Glomerular visceral epithelial cell (primary cell): ENCODE results near the gene FPR3.
"Not testable (repeated sequence)": the region's sequence is repeated elsewhere in the genome, so short reads cannot be mapped to it uniquely, and the experiment has no call there.

Experiments used
- DNase-seq: peaks from one replicate; pipeline ENCODE4 v3.0.0-alpha.2; 2016; ENCODE audit errors: extremely low spot score

The FPR3 gene

DNA sequence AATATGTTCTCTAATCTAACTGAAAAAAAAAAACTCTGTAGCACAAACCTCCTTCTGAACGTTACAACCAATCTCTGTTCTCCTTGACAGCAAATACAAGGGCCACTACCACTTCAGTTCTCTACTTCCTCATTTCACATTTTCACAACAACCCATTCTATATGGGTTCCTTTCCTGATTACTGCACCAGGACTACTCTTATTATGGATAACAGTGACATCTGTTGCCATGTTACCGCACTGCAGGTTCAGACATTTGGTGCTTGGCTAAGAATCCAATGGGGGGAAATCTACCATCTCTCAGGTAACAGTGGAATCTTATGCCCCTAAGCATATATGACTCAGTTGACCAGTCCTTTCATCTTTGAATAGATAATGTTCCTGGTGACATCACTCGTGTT lies 11.6 kb upstream of the FPR3 start:
- DNase-seq: peak; percentile 54

DNA sequence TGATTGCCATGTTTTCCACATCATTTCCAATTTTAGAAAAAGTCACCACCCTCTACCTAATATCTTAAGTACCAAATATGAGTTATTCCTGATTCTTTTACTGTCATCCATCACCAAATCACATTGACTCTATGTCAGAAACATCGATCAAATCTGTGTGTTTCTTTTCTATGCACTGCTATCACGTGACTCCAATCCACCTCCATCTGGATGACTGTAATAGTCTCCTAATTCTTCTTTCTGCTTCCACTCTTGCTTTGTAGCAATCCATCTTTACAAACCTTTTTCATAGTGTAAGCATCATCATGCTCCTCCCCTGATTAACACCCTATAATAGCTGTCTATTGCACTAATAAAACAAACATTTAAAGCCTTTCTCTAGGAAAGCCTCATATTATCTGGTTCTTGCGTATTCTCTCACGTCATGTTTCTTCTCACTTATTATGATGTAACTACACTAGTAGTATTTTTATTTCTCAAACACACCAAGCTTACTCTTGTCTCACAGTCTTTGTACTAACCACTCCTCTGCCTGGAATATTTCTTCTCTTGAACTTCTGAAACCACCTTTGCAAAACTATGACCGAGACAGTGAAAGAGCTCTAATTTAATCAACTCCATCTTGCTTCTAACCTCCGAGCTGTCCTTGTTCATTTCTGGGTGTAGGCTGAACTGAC lies 10.7 kb upstream of the FPR3 start:
- DNase-seq: no peak

DNA sequence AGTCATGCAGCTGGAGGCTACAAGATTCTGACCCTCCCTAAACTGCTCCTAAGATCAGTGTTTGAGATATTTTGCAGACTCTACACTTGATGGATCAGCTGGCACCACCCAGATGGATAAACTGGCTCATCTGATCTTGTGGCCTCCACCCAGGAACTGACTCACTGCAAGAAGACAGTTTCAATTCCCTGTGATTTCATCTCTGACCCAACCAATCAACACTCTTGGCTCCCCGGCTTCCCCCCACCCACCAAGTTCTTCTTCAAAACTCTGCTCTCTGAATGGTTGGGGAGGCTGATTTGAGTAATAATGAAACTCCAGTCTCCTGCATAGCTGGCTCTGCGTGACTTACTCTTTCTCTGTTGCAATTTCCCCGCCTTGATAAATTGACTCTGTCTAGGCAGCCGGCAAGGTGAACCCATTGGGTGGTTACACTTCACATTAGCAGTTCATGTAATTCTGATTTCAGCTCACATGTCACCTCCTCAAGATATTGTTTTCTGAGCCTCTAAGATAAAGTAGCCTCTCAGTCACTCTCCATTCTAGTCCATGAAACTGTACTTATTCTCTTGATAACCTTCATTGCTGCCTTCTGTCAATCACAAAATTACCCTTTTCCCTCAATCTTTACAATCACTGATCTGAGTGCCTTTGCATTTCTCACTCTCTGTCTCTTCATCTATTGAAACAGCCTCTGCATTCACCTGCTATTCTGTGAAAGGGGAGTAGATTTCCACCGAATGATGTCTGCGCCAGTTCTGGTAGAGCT lies 9.9 kb upstream of the FPR3 start:
- DNase-seq: peak; percentile 47

DNA sequence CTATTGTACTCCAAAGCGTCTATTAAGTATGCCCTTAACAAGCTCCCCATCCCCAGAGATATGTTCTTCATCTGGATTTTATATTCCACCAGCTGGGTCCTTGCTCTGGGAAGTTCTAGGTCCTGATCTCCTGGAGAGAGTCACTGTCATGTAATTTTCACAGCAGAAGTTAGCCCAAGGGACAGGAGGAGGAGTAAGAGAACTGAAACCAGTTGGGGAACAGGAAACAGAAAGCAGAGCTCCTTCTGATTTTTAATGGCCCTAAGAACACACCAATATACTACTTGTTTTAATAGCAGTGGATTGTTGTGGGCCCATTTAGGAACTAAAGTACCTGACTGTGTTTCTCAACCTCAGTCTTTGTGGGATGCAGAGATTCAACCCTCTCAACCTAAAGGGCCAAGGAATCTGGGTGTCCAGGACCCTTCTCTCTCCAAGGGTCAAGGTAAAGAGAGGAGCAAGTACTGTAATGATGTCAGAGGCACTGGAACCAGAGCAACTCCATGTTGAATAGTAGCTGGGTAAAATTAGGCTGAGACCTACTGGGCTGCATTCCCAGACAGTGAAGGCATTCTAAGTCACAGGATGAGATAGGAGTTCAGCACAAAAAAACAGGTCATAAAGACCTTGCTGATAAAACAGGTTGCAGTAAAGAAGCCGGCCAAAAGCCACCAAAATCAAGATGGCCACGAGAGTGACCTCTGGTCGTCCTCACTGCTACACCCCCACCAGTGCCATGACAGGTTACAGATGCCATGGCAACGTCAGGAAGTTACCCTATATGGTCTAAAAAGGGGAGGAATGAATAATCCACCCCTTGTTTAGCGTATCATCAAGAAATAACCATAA lies 8.1 kb upstream of the FPR3 start:
- DNase-seq: no peak

DNA sequence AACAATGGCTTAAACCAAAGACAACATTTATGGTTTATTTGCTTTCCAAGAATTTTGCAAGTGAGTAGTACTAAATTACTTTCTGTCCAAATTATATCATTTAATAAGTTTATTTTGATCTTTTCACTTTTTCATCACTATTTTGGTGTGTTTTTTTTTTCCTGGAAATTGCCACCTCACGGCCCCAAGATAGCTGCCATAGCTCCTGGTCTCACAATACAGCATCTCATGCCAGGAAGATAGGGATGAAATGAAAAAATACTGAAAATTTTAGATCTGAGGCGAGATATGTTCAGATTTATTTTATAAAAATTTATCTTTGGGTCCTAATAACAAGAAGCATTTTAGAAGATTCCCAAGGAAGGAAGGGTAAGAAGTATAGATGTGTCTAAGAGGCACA lies 6.9 kb upstream of the FPR3 start:
- no peak for DNase-seq

DNA sequence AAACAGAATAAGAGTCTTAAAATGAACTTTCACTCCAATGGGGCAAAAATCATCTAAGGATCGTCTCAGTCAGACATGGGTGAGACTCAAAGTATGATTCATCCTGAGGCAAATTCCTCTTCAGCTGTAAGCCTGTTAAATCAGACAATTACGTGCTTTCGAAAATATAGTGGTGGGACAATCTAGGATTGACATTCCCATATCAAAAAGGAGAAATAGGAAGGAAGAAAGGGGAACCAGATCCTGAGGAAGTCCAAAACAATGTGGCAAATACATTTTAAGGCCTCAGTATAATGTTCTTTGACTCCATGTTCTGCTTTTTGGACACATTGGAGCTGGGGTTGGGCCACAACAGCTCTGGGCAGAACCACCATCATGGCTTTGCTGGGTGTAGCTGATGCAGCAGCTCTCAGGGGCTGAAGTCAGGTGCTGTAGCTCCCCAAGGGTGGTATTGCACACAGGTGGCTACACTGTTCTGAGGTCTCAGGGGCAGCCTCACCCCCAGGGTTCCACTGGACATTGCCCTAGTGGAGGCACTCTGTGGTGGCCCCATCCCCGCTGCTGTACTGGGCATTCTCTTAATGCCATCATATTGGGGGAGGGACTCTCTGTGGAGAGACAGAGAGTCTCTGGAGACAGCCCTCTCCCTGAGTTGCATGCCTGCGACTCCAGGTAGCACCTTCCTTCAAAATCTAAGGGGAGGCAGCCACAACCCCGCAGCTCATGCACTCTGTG lies 5.7 kb upstream of the FPR3 start:
- no peak for DNase-seq

DNA sequence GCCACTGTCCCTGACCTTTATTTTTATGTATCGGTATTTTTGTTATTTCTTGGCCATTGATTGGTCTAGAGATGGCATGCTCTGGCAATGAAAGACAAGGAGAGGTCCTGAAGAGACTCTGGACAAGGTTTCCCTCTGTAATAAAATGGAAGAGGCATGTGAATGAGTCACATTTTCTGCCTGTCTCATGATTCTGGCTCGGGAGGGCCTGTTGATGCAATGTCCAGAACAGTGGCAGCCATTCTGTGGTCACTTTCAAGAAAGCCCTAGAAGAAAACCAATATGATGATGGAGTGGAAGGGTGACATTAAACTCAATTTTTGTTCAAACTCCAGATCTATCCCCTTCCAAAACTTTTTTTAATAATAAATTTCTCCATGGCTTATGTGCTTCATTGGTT lies 2.0 kb upstream of the FPR3 start:
- DNase-seq: no peak

DNA sequence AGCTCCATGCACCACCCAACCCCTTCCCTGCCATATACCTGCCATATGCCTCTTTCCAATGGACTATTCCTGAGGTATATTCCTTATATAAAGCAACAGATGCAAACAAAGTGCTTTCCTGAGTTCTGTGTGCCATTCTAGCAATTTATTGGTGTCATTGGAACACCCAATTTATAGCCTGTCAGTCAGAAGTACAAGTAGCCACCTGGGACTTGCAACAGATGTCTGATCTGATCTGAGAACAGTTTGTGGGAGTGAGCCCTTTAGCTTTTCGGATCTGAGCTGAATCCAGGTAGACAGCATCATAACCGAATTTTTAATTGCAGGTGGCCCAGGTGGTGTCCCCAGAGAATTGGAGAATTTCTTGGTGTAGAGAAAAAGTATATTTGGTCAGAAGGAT lies 963 bp upstream of the FPR3 start:
- no peak for DNase-seq

DNA sequence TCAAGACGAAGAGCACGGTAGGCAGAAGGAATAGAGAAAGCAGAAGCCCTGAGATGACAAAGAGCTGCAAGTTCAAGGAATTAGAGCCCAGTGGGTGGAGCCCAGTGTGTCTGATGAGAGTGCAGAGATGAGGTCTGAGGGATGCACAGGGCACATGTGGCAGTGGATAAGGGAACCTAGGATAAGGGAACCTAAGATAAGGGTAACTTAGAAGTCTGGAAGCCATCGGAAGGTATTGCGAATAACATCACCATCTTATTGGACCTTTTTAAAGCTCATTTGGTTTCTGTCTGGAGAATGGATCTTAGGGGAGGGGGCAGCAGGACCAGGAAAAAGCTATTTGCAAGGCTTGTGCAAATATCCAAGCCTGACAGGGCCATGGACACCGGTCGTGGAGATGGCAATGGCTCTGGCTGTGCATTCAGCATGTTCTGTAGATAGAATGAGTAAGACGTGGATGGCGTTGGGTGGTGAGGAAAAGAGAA lies 1.3 kb downstream of the FPR3 start:
- DNase-seq: no peak

DNA sequence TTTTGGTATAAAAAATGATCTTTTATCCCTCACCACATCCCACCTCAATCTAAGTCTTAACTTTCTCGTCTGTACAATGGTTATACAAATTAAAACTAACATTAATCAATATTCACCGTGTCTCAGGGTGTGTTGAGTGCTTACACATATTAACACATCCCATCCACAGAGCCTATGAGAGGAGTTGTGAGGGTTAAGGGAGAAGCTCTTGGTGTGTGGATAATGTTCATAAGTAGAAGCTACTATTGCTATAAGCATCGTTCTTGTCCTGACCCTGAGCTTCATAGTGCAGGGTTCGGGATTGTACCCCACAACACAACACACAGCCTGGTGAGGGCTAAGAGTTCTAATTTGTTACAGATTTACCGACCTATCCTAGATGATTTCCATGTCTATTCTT lies 2.5 kb downstream of the FPR3 start:
- DNase-seq: no peak

DNA sequence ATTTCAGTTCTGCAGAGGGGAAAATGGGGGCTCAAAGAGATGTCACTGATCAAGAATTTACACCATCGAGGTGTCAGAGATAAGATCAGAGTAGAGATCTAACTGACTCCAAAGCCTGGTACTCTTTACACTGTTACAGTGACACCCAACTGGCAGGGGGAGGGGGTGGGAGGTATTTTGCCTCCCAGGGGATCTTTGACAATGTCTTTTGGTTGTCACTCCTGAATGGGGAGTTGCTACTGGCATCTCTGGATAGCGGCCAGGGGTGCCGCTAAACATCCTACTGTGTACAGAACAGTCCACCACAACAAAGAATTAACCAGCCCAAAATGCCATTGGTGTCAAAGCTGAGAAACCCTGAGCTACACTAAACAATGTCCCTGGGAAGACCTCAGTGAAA lies 3.1 kb downstream of the FPR3 start:
- no peak for DNase-seq

DNA sequence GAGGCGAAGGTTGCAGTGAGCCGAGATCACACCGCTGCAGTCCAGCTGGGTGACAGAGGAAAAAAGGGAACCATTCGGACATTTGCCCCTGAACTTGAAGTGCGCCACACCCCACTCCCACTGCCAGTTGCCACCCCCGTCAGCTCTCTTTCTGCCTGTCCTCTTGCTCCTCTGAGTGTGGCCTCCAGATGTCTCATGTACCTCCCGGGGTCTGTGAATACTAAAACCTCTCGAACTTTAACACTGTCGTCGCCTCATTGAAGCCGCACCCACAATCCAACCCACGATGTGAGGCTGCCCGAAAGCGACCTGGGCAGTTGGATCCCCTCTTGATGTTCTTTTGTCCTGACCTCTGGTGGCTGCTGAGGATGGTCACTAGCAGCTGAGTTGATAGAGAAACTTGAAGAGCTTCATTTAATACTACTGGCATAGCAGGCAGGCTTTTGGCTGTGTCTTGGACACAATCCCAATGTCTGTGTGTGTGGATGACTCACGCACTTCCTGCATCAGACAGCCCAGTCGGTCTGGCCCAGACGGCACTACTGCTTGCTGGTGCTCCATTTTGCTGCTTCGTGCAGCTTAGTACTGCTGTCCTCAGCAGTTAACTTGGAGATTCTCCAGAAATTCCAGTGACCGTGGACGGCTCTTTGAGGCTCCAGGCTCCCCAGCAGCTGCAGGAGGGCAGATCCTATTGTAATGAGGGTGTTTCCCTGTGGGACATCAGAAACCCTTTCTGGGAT lies 4.2 kb downstream of the FPR3 start:
- DNase-seq: peak; percentile 96

DNA sequence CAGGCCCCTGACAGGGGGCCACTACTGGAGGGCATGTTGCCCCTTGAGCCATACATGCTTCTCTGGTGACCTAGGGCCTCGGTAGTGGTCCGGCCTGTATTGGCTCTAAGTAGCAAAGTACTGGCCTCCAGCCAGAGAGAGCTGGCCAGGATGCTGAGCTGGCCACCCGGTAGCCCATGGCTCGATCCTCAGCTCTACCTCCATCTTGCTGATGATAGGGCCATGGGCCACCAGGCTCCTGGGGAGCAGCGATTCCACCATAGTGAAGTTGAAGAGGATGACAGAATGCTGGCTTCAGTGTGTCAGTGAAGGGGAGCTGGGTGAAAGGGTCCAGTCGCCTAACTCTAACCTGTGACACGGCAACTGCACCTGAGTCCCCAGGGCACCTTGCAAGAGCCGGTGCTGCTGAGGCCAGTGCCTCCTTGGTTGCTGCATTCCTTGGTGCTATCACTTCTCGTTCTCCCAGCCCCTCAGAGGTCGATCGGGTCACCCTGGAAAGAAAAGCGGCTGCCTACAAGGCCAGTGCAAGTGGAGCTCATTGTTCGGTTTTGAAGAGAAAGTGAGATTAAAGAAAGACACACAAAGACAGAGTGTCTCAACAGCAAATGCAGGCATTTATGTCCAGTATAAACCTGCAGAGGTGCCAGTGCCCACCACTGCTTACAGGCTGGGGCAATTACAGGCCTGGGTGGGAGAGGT lies 5.0 kb downstream of the FPR3 start:
- no peak for DNase-seq

DNA sequence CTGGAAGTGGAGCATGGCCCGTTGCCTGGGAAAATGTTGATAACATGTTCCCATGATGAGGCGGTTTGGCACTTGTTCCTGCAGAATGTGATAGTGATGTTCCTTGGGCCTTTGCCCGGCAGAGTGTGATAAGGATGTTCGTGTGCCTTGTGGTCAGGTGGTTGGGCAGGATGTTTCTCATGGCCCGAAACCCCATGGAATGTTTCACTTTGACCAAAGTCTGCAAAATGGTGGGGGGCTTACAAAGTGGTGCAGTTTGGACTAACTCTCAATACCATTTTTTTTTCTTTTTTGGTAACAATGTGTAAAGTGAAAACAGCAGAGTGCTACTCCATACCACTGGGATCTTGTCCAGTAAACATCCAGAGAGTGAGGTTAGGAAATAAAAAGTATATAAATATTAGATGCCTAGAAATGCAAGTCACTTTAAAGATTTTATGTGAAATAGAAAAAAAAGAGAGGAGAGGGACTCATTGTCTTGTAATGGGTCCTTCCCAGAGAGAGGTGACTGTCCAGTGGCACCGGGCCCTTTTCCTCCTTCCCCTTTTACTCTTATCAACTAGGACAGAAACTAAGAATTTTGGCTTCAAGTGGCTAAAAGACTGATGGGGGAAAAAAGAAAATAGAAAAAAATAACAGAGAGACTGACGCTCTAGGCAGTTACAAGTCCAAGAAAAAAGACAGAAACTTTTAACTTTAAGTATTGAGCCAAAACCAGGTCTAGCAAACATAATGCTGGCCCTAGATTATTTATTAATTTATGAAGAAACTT lies 5.7 kb downstream of the FPR3 start:
- peak; percentile 4 for DNase-seq

DNA sequence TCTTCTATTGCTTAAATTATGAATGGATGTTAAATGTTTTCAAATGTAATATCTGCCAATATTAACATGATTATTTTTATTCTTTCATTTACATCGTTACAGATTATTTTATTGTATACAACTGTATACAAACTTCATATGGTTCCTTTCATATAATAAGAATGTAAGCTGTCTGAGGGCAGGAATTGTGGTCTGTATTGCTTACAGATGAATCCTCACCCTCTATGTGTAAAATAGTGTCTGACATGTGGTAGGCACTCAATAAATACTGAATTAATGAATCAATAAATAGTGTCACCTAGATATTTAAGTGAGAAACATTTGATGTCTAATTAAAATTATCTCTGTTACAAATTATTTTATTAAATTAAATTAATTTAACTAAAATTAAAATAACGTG lies 7.8 kb downstream of the FPR3 start:
- no peak for DNase-seq

DNA sequence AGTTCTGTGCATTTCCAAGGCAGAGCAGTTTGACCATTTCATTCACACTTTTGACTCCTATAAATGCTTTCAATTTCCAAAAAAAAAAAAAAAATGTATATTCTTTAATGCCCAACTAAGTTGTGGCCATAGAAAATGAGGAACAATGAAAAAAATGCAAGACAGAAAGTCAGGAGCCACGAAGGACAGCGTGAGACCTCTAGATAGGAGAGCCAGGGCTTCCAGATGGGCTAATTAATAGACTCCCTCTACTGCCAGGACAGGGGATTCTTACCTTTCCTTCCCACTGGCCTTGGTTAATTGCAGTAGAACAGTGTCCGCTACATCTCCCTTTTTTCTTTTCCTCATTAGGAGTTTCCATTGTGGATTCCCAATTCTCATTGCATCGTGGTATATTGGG lies 8.6 kb downstream of the FPR3 start:
- DNase-seq: no peak

DNA sequence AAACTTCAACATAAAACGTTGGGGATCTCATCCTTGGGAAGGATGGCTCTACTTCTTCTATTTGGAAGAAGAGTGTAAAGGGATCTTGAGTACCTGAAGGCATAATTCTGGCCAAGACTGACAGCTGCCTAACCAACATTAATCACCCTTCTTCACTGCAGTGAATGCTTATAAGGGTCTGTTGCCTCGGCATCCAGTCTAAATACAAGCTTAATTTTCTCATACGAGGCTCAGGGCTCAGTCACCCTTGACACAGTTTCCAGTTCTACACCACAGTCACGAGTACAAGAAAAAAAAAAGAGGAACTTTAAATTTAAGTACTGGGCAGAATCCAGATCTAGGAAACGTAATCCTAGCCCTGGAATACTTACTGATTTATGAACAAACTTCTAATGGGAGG lies 9.0 kb downstream of the FPR3 start:
- DNase-seq: no peak

DNA sequence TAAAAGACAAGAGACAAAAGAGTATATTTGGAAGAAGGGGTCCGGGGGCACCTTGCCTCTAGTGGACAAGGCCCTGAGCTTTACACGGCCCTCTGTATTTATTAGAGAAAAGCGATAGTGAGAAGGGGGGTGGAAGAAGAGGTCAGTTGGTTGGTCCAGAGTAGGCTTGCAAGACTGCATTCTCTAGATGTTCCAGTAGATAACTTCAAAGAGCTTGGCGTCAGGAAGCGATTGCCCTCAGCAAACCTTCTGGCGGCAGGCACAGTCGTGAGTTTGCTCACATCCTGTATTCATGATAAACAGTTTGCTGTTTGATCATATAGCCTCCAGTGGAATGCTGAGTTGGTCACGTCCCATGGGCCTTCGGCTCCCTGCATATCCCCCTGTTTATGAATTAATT lies 9.8 kb downstream of the FPR3 start:
- DNase-seq: not testable (repeated sequence)

DNA sequence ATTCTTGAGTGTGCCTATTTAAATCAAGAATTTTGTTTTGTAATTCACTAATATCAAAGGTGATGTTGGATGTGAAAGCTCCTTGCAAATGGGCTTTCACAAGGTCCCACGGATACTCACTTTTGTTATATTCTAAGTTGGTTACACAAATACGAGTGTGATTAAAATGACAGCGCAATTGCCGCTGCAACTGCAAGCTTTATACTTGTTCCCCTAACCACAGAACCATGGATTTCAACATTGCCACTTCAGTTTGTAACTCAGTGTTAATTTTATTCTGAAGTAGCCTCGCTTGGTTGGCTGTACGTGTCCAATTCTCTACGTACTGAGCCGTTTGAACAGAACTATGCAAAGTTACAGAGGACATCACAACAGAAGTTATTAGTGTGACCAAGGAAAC lies 10.4 kb downstream of the FPR3 start:
- DNase-seq: not testable (repeated sequence)

DNA sequence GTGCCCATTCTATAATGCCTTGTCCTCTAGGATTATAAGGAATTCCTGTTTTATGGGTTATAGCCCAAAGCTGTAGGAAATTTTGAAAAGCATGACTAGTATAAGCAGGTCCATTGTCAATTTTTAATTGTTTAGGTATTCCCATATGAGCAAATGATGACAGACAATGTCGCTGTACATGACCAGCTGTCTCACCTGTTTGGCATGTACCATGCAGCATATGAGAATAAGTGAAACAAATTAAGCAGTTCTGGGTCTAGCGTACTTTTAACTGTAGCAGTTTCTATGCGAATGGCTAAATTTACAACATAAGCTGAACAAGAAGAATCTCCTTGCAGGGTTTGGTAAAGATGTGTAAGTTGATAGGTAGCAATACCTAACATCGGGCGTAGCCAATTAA lies 11.6 kb downstream of the FPR3 start:
- not testable (repeated sequence) for DNase-seq
